Limb (tissue), 2 donors: ENCODE measurements around the gene ALCAM.
"Not testable (repeated sequence)": the region's sequence is repeated elsewhere in the genome, so short reads cannot be mapped to it uniquely, and the experiment has no call there.

ENCODE experiments used
- DNase-seq, 2 donors: peaks; one replicate each; pipeline ENCODE4 v3.0.0-alpha.2; 2016; ENCODE audit errors: extremely low spot score in 2 of 2

ALCAM gene

DNA sequence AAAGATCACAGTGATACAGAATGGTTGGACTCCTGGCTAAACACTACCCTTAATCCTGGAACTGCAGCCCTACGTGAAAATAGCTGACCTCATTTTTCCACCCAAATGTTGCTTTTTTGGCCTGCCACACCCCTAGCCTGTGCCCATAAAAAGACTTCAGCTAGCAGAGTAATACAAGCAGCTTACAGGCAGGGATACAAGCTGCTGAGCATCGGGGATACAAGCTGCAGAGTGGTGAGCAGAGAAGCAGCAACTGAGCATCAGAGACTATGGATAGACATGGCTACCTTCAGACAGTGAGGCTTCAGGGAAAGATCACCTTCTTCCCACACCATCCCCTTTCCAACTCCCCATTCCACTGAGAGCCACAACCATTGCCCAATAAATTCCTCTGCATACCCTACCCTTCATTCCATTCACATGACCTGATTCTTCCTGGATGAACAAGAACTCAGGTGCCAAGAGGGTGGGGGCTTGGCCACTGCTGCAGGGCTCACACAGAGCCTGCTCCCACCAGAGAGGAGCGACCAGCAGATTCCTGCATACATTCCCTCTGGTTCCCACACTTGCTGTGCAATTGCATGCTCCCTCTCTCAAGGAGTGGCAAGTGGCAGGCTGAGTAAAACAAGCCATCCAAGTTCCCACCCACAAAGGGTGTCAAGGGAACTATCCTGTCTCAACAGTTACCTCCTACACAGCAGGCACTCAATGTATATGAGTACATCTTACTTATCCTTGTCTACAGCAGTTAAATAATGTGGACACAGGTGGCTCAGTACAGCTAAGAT is 217.5 kb downstream of the ALCAM start:
- DNase-seq = no peak

DNA sequence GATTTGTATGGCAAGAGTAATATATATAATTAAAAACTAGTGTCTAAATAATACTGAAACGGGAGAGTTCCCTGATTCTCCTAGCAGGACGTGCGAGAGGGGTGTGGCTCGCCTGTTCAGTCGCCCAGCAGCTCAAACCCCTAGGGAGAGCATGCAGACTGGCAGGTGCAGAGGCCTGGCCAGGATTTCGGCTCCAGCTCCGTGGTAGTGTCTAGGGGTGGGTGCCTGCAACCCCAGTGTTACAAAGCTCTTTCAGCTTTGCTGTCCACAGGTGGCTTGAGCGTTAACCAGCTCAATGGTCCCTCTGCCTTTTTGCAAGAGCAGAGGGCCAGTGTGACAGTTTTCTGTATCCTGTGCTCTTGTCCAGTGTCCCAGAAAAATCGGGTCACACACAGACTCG is 226.6 kb downstream of the ALCAM start:
- DNase-seq = no peak

DNA sequence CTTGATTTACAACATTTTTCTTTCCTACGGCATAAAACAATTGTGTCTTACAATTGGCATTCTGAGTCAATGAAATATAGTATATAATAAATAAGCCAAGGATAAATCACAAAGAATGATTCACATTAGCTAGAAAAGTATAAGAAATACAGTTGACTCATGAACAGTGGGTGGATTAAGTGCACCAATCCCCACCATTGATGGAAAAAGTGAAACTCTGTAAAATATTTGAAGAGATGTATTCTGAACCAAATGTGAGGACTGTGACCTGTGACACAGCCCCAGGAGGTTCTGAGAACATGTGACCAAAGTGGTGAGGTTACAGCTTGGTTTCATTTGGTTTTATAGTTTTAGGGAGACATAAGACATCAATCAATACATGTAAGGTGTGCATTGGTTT is 227.5 kb downstream of the ALCAM start:
- no peak for DNase-seq

DNA sequence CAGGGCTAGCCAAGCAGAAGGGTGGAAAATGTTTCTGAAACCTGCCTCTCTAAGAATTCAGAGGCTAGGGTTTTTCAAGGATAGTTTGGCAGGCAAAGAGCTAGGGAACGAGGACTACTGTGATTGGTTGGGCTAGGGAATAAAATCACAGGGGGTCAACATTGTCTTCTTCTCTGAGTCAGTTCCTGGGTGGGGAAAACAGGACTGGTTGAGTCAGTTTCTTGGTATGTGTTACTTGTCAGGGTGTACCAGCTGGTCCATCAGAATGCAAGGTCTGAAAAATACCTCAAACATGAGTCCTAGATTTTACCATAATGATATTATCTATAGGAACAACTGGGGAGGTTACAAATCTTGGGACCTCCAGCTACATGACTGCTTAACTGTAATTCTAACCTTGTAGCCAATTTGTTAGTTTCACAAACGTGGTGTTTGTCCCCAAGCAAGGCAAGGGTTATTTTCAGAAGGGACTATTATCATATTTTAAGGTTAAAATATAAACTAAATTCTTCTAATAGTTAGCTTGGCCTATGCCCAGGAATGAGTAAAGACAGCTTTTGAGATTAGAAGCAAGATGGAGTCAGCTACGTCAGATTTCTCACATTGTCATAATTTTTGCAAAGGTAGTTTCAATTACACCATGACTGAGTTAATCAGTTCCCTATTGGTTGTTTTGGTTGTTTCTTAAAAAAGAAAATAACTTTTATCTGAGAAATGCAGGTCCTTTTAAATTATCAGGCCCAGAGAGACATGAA is 231.5 kb downstream of the ALCAM start:
- DNase-seq = no peak

DNA sequence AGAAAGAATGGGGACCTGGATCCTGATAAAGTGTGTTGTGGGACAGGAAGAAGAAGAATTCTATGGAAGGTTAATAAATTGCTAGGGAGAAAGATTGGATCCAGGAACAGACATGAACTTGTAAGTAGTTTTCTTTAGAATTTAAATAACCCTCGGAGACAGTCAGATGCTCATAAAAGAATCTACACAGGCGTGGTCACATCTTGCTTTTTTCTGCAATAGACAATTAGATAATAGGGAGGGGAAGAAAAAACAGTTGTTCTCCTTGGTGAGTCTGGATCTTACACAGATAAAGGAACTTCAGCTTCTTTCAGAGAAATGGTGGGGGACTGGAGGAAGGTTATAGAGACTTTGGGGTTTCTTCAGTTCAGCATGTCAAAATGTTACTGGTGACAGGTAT is 232.6 kb downstream of the ALCAM start:
- DNase-seq = no peak

DNA sequence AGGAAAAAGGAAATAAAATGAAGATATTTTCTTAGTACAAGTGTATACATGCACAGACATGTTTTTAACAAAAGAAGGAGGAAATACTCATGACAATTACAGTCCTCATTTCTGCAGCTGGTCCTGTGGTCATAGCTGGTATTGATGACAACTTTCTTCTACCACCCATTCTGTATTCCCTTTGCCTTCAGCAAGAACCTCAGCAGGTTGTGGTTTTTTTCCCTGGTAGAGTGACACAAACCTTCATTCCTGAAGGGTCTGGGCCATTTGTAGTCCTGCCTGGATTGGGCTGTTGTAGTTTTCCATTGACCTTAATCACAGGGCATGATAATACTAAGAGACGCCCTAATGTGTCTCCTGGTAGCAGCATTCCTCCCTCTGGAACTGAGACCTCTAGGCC is 235.0 kb downstream of the ALCAM start:
- not testable (repeated sequence) for DNase-seq

DNA sequence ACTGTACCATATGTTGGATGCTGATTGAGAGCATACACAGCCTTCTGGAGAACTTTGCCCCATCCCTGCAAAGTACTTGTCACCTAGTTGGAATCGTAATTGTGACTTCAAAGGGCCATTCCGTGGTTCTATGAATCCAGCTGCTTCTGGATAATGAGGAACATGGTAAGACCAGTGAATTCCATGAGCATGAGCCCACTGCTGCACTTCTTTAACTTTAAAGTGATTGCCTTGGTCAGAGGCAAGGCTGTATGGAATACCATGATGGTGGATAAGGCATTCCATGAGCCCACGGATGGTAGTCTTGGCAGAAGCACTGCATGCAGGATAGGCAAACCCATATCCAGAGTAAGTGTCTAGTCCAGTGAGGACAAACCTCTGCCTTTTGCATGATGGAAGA is 235.6 kb downstream of the ALCAM start:
- not testable (repeated sequence) for DNase-seq

DNA sequence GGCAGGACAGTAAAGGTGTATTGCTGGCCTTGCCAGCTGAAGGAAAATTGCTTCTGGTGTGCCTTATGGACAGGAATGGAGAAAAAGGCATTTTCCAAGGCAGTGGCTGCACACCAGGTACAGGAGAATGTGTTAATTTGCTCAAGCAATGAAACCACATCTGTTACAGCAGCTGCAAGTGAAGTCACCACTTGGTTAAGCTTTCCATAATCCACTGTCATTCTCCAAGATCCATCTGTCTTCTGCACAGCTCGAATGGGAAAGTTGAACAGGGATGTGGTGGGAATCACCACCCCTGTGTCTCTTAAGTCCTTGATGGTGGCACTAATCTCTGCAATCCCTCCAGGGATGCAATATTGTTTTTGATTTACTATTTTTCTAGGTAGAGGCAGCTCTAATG is 236.8 kb downstream of the ALCAM start:
- DNase-seq = not testable (repeated sequence)

DNA sequence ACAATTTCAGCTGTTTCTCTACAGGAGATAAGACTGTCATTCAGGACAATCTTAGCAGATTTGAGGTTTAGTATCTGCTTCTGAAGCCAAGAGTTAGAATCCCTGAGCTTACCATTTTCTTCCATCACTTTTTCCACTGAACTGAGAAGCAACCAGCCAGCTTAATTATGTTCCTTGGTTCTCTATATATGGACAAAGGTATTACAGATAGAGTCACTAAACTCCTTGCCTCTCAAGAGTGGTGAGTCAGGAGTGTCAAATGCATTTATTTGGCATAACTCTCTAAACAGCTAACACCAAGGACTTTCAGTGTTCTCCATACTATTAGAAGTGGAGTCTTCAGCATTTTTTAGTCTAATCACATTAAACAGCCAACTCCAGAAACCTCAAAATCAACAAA is 239.3 kb downstream of the ALCAM start:
- no peak for DNase-seq

DNA sequence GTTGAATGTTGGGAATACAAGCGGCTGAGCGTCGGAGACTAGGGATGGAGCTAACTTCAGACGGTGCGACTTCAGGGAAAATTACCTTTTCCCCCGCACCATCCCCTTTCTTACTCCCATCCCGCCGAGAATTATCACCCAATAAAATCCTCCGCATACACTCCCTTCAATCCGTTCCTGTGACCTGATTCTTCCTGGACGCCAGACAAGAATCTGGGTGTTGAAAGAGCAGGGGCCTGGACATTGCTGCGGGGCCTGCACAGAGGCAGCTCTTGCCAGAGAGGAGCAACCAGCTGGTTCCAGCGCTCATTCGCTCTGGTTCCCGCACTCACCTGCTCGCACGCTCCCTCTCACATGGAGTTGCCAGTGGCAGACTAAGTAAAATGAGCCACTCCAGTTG is 241.9 kb downstream of the ALCAM start:
- no peak for DNase-seq

DNA sequence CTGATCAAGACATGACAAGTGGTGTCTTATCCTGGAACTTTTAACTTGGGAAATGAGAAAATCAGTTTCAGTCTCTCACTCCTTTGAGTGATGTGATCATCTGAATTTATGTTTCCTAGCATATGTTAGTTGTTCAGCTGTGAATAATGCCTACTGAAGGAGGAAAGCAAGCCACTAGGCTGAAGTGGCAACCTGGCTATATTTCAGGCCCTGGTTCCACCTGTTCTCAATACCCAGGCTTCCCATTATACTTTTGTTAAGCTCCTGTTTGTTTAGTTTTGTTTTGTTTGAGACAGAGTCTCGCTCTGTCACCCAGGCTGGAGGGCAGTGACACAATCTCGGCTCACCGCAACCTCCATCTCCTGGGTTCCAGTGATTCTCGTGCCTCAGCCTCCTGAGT is 243.8 kb downstream of the ALCAM start:
- DNase-seq = no peak

DNA sequence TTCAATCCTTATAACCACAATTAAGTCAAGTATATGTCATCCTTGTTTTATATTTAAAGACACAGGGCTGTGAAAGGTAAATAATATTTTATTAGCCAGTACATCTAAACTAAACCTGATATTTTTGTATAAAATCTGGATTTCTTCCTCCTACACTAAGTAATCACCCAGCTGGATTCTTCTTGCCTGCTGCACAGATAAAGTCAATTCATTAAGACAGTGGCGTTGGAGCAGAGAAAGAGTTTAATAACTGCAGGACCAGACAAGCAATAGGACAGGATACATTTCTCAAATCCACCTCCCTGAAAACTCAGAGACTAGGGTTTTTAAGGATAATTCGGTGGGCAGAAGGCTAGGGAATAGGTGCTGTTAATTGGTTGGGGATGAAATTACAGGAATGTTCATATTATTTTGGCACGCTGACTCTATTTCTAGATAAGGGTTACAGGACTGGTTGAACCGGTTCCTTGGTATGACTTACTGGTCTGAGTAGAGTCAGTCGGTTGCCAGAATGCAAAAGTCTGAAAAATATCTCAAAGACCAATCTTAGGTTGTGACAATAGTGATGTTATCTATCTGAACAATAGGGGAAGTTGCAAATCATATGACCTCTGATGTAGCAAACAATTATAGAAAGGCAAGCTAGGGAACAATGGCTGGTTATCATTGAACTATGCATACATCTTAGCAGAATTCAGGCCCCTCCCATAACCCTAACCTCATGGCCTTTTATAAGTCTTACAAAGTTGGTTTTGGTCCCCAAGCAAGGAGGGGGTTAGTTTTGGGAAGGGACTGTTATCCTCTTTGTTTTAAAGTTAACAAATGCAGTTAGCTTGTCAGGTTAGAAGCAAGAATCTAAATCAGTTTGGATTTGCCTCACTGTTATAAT is 244.8 kb downstream of the ALCAM start:
- DNase-seq = no peak

DNA sequence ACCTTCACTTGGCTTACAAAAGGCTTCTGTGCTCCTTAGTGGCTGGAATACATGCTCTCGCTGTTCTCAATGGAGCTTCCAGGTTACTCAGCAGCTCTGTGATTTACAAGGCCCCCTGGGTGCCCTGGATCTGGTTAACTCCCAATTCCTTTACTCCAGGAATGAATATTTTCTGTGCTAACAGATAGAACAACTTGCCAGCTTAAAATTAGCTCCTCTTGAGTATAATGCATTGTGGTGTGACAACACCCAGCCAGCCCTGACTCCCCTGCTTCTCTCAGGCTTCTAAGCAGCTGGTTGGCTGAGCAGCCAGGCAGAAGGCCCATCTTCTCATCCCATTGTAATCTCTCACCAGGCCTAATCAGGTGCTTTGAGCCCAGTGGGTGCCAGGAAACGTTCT is 246.4 kb downstream of the ALCAM start:
- DNase-seq = no peak

DNA sequence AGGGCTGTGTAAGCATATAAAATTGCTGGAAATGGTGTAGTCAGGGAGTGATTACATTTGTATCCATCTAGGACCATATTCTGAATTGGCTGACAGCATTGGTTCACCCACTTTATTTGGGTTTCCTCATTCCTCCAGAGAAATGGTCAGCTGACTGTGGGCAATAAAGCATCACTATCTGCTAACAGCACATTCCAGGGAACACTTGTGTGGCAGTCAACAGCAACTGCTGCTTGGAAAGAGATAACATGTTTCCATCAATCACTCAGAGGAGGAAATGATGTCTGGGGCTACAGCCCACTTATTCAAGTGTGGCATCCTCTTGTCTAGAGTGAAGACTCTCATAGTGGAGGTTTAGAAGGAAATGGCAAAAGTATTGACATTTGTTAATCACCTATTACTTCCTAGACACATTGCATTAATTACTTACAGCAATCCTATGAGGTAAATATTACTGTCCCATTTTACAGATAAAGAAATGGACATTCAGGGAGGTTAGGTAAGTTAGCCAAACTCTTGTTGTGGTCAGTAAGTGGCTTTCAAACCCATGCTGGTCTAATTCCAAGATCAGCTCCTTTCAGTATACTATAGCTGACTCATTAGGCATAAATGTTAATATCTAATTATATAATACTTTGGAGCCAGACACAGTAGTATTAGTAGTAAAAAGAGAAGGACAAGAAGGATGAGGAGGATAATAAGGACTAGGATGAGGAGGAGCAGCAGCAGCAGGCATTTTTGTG is 247.8 kb downstream of the ALCAM start:
- DNase-seq = no peak

DNA sequence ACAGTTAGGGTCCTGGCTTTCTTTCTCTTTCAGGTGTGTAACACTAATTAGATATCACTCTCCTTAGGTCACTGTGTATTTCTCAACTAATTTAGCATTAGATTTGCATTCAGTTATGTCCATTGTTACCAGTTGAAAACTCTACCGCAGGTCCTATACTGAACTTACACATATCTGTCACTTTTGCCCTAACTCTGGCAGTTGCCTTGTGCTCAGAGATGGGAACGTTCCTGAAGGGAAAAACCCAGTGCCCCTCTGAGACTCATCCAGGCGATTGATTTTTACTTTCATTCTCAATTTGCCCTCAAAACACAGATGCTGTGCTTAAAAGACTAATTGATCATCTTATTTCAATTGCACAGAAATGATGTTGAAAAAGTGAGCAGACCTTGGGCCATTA is 249.1 kb downstream of the ALCAM start:
- DNase-seq = no peak

DNA sequence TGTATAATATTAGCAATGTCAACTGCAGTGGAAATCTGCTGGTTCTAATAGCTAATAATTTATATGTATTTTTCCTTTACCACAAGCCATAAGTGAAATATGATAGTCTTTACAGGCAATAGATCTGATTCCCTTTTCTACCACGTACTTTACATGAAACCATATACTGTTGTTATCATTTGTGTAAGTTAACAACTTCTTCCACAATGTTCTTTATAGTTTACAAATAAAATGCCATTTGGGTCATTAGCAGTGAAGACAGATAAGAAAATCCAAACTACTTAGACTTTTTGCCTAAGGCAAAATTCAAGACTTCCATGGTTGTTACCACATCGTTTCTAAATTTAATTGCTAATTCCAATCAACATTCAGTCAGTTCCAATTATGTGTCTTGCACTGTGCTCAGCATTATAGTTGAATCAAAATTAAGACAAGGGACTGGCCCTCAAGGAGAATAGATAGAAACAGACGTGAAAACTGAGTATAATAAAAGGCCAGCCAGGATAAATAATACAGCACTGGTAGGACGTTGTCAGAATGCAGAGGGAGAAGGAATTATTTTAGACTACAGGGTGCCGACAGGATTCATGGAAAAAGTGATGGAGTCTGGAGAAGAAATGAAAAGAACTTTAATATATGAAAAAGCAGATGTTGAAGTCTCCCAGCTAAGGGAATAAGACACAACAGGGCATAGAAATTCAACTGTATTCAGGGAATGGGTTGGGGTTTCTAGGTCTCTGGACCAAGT is 249.8 kb downstream of the ALCAM start:
- DNase-seq = no peak

DNA sequence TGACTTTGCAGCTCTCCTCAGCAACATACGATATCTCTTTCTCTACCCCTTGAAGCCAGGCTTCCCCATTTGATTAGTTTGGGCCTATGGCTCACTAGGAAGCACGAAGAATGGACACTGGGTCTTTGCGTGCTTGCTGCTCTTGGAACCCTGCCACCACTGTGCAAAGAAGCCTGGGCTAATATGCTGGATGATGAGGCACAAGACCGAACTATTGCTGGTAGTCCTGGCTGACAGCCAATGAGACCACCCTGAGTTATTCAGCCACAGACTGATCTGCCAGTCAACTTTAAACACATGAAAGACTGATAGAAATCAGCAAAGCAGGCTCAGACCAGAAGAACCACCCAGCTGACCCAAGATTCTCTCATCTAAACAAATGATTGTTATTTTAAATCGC is 251.8 kb downstream of the ALCAM start:
- no peak for DNase-seq

DNA sequence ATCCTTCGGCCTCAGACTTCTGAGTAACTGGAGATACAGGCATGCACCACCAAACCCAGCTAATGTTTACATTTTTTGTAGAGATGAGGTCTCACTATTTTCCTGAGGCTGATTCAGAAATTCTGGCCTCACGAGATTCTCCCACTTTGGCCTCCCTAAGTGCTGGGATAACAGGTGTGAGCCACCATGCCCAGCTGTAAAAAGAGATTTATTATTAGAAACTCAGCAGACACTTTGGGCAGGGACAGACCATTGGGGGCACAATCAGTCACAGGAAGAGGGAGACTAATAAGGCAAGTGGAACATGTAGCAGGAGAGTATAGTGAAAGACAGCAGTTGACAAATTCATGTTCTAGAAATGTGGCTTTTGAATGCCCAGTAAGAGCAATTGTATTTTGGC is 252.9 kb downstream of the ALCAM start:
- no peak for DNase-seq

DNA sequence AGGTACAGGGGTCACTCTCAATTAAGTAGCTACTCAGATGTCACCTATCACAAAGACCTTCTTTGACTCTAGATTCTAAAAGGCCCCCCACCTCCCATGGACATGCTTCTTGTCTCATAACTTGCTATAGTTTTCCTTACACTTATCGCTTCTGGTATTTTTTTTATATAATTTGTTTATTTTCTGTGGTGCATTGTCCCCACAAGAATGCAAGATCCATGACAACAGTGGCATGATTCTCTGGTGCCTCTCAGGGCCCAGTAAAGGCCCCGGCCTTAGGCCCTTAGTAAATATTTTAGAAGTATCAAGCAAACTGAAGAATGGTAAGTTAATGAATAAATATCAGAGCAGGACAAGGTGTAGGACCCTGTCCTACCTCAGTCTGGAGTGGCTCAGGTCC is 253.5 kb downstream of the ALCAM start:
- DNase-seq = no peak

DNA sequence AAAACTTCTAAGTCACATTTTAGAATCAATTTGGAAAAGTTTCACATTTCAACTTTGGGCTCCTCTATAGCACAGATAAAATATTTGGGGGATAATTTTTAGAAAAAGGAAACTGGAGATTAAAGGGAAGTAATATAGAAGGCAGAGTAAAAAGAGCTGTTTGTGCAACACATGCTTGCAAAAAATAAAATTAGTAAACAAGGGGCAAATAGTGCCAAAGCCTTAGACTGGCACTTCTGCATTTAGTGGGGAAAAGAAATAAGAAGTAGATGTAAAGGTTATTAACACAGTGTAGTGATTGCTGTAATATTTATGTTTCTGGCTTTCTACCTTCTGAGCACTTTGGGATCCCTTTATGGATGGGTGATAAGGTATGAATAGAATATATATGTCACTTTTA is 255.5 kb downstream of the ALCAM start:
- no peak for DNase-seq
